Measurements from ENCODE around the gene DTX1. TPM values are rescaled to one million over a fixed set of nuclear protein-coding genes. Genes with fewer than 3 reads are reported as not detected.

DTX1 gene
- total RNA-seq, 1 donor from 2014 or later, result 1.5 TPM

DNA sequence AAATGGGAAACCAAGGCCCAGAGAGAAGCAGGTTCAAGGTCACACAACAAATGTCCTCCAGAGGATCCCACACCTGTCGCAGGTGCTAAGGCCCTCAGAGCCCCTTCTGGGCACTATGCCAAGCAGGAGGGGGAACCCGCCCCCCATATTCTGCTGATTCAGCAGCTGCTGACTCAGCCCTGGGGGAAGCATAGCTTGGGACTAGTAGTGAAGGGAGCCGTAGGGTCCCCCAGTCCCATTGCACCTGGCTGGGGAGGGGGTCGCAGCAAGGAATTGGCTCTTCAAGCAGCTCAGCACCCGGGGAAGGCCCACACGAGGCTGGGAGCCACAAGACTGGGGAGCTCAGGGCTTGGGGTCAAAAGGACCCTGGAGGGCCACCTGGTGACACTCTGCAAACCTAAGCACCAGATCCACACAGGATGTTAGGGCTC lies 78.0 kb downstream of the DTX1 start:
- no peak for DNase-seq
- no peaks in the 10 kb centered on the region for H3K9me3 ChIP-seq (replicated peaks)
- H3K4me3 ChIP-seq, result no peak overlapping the region
- no peak overlapping the region for H3K27ac ChIP-seq (replicated peaks)
- intact Hi-C loops (cut with micrococcal nuclease), result no loop called here
- H3K36me3 ChIP-seq, result no peaks in the 10 kb centered on the region
- TF ChIP-seq, protein P1, sequence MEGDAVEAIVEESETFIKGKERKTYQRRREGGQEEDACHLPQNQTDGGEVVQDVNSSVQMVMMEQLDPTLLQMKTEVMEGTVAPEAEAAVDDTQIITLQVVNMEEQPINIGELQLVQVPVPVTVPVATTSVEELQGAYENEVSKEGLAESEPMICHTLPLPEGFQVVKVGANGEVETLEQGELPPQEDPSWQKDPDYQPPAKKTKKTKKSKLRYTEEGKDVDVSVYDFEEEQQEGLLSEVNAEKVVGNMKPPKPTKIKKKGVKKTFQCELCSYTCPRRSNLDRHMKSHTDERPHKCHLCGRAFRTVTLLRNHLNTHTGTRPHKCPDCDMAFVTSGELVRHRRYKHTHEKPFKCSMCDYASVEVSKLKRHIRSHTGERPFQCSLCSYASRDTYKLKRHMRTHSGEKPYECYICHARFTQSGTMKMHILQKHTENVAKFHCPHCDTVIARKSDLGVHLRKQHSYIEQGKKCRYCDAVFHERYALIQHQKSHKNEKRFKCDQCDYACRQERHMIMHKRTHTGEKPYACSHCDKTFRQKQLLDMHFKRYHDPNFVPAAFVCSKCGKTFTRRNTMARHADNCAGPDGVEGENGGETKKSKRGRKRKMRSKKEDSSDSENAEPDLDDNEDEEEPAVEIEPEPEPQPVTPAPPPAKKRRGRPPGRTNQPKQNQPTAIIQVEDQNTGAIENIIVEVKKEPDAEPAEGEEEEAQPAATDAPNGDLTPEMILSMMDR (IDR thresholded peaks at IDR 0.05; ENCODE audit: borderline replicate concordance), result no peak
- H3K4me1 ChIP-seq, result peaks cover 7% of the 10 kb centered on the region
- peaks cover 87% of the 10 kb centered on the region for H3K27me3 ChIP-seq (ENCODE audit: low read depth)

DNA sequence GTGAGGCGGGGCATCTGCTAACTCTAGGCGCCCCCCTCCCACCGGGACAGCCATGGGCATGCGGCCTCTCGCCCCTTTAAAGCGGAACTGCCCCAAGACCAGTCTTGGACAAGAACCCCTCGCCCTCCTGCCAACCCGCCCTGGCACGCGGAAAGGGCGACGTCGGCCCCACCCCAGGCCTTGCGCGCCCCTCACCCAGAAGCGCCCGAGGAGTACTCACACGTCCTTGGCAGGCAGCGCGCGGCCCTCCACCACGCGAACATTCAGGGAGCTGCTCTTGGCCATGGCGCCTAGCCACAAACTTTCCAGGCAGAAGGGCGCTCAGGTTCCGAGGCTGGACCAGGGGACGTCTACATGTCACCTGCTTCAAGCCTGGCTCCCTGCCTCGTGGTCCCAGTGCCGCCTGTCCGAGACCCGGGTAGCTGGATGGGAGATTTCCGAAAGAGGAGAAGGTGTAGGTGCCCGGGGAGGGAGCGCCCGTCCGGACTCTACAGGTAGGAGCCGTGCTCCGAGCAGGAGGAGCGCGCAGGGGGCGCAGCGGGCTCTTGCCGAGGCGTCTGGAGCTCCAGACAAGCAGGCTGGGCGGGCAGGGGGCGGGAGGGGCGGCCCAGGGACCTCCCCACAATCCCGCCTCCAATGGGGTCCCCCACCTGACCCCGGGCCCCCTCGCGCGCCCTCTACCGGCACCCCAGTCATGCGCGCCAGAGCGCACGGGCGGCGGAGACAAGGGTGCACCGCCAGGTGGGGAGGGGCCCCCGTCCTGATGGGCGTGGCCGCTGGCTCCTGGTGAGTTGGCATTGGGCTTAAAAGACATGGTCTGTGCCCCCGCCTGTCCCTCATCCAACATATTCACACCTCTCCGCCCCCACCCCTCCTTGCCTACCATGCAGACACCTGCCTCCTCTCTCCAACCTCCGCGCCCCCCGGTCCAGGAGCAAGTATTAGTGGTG lies 78.9 kb downstream of the DTX1 start, which contains the start of gene RASAL1:
RASAL1 (minus strand) TSS at position 584 of the 950 bp plus-strand sequence; CDS start at position 285, 299 bp downstream.
- Histone ChIP-seq H3K4me1 (peaks cover 7% of the 10 kb centered on the region), H3K27ac (replicated peaks) (no peak within 1 kb of the TSS), H3K27me3 (ENCODE audit: low read depth) (peaks cover 78% of the 10 kb centered on the region), H3K4me3 (peak within 1 kb of the TSS; percentile 14), H3K9me3 (replicated peaks) (no peaks in the 10 kb centered on the region), H3K36me3 (no peaks in the 10 kb centered on the region)
- no peak for DNase-seq
- intact Hi-C loops (cut with micrococcal nuclease), result no loop called here
- TF ChIP-seq, protein P1 (IDR thresholded peaks at IDR 0.05; ENCODE audit: borderline replicate concordance), result peak; percentile 37

DNA sequence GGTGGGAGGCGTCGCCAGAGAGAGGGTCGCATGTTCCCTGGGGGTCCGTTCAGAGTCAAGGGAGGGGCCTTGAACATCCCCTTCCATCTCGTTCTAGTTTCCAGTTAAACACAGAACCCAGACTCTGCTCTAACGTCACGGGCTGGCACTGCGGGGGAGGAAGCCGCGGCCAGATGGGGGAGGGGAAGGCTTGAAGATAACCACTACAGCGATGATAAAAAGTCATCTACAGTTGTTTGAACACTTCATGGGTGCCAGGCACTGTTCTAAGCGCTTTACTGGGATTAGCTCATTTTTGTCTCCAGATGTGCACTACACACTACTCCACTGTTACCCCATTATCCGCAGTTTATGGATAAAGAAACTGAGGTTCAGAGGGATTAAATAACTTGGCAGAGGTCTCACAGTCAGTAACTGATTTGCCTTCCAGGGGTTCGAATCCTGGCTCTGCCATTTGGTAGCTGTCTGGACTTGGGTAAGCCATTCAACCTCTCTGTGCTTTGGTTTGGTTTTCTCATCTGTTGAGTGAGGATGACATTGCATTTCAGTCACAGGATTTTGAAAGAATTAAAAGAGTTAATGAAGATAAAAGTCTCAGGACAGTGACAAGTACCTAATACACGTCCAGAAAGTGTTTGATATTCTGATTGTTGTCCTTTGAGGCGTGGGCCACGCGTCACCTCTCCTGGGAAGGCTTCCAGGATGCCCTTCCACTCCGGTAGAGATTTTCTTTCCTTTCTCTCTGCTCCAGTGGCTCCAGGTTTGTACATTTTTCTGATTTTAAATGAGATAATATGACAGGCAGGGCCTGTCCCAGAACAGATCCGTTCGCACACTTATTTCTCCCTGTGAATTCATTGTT lies 79.8 kb downstream of the DTX1 start:
- peaks cover 7% of the 10 kb centered on the region for H3K4me1 ChIP-seq
- no peaks in the 10 kb centered on the region for H3K36me3 ChIP-seq
- H3K27ac ChIP-seq (replicated peaks), result no peak overlapping the region
- no peak overlapping the region for H3K4me3 ChIP-seq
- no peak for DNase-seq
- intact Hi-C loops (cut with micrococcal nuclease), result no loop called here
- TF ChIP-seq, protein P1 (IDR thresholded peaks at IDR 0.05; ENCODE audit: borderline replicate concordance), result no peak
- no peaks in the 10 kb centered on the region for H3K9me3 ChIP-seq (replicated peaks)
- peaks cover 70% of the 10 kb centered on the region for H3K27me3 ChIP-seq (ENCODE audit: low read depth)

DNA sequence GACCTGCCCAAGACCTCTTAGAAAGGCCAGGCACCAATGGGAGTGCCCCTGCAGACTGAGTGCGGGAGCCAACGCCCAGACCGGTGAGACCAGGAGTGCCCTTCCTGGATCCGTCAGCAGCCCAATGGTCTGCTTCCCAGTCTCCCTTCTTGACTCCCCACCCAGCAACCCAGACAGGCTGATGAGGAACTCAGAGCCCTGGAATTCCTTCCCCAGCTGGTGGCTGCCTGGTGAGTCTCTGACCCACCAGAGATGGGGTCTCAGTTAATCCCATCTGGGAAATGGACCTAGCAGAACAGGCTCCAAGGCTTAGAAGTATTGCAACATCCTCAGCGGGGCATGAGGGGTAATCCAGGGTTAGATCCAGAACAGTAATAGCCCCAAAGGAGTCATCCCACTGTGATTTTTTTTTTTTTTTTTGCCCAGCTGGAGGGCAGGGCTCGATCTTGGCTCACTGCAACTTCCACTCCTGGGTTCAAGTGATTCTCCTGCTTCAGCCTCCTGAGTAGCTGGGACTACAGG lies 80.5 kb downstream of the DTX1 start:
- no peaks in the 10 kb centered on the region for H3K9me3 ChIP-seq (replicated peaks)
- no peaks in the 10 kb centered on the region for H3K36me3 ChIP-seq
- no peak overlapping the region for H3K4me3 ChIP-seq
- TF ChIP-seq, protein P1 (IDR thresholded peaks at IDR 0.05; ENCODE audit: borderline replicate concordance), result no peak
- no peak for DNase-seq
- H3K4me1 ChIP-seq, result peaks cover 8% of the 10 kb centered on the region
- intact Hi-C loops (cut with micrococcal nuclease), result no loop called here
- H3K27ac ChIP-seq (replicated peaks), result no peak overlapping the region
- H3K27me3 ChIP-seq (ENCODE audit: low read depth), result peaks cover 66% of the 10 kb centered on the region

Data from left ventricle myocardium inferior (tissue), 1 donor.